AG10803 (cell line): ENCODE results near the gene LAPTM5.

Experiments used
- DNase-seq: peaks from one replicate; pipeline ENCODE4 v3.0.0; 2010; ENCODE audit warnings: low read depth
- H3K4me3 ChIP-seq: 2 replicates; pipeline ENCODE4 v1.5.1; 2011; ENCODE audit warnings: mild to moderate bottlenecking, low read length, control low read depth
- CTCF ChIP-seq: conservative IDR thresholded peaks from 2 replicates; pipeline ENCODE4 v1.5.1; 2011; ENCODE audit warnings: mild to moderate bottlenecking, low read length, control low read depth, inconsistent platforms

The LAPTM5 gene

GRCh38 chr1:30707412-30708360 lies 49.9 kb downstream of the LAPTM5 start:
- peak; percentile 94 for TF ChIP-seq CTCF
- H3K4me3 ChIP-seq, result no peak overlapping the region
- DNase-seq, result peak; percentile 53

GRCh38 chr1:30706528-30706927 lies 51.0 kb downstream of the LAPTM5 start:
- TF ChIP-seq CTCF, result no peak
- H3K4me3 ChIP-seq, result no peak overlapping the region
- peak; percentile 48 for DNase-seq

GRCh38 chr1:30705698-30706097 lies 51.9 kb downstream of the LAPTM5 start:
- no peak for TF ChIP-seq CTCF
- no peak for DNase-seq
- H3K4me3 ChIP-seq, result no peak overlapping the region

- H3K4me3 ChIP-seq, result no peak overlapping the region
- peak; percentile 13 for DNase-seq
- TF ChIP-seq CTCF, result no peak
Observed at GRCh38 chr1:30704765-30705509, 52.6 kb downstream of the LAPTM5 start.

GRCh38 chr1:30704271-30704670 lies 53.3 kb downstream of the LAPTM5 start:
- DNase-seq, result peak; percentile 54
- no peak overlapping the region for H3K4me3 ChIP-seq
- TF ChIP-seq CTCF, result no peak

- H3K4me3 ChIP-seq, result no peak overlapping the region
- no peak for DNase-seq
- no peak for TF ChIP-seq CTCF
Observed at GRCh38 chr1:30702823-30703222, 54.8 kb downstream of the LAPTM5 start.

GRCh38 chr1:30701258-30701633 lies 56.3 kb downstream of the LAPTM5 start:
- TF ChIP-seq CTCF, result no peak

More at GRCh38 chr1:30701258-30701633, 56.3 kb downstream of the LAPTM5 start:
- no peak overlapping the region for H3K4me3 ChIP-seq
- no peak for DNase-seq
